RWPE1 (cell line): ENCODE results near the gene FAM234A.
"Not testable (repeated sequence)": the region's sequence is repeated elsewhere in the genome, so short reads cannot be mapped to it uniquely, and the experiment has no call there.

Experiments
- CTCF ChIA-PET: fragments of 350-600 bp; sonication (Branson Sonifier 250); formaldehyde crosslinking; extraction: SDS; loops from one replicate; lab custom pipeline; 2021; lab: Yijun Ruan, JAX
- POLR2A ChIA-PET: fragments of 400-600 bp; formaldehyde crosslinking; extraction: SDS; loops from one replicate; lab custom pipeline; 2020; ENCODE audit warnings: antibody characterized with exemption; ENCODE audit not compliant: low non-redundant PET; lab: Yijun Ruan, JAX
- DNase-seq: peaks from one replicate; pipeline ENCODE4 v3.0.0; 2012; ENCODE audit warnings: low spot score
- H3K27ac ChIP-seq: fragments of 450-650 bp; 2 replicates; pipeline ENCODE4 v1.5.1; 2017
- CTCF ChIP-seq: fragments of 450-650 bp; conservative IDR thresholded peaks from 2 replicates; pipeline ENCODE4 v1.5.1; 2017; ENCODE audit warnings: low read depth, mild to moderate bottlenecking

FAM234A gene

GRCh38 chr16:254461-254860, 19.8 kb downstream of the FAM234A start:
- no peak for TF ChIP-seq CTCF
- CTCF ChIA-PET = no interaction called here
- no peak for DNase-seq
- POLR2A ChIA-PET = no interaction called here
- H3K27ac ChIP-seq = no peak overlapping the region

- no peak overlapping the region for H3K27ac ChIP-seq
- no peak for TF ChIP-seq CTCF
- POLR2A ChIA-PET = no interaction called here
- no peak for DNase-seq
- CTCF ChIA-PET = no interaction called here
Measured at GRCh38 chr16:255183-255582, 20.6 kb downstream of the FAM234A start.

DNA sequence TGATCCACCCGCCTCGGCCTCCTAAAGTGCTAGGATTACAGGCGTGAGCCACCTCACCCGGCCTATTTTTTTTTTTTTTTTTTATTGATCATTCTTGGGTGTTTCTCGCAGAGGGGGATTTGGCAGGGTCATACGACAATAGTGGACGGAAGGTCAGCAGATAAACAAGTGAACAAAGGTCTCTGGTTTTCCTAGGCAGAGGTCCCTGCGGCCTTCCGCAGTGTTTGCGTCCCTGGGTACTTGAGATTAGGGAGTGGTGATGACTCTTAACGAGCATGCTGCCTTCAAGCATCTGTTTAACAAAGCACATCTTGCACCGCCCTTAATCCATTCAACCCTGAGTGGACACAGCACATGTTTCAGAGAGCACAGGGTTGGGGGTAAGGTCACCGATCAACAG, 23.5 kb downstream of the FAM234A start:
- POLR2A ChIA-PET, CTCF ChIA-PET, DNase-seq, H3K27ac ChIP-seq: not testable (repeated sequence)

DNA sequence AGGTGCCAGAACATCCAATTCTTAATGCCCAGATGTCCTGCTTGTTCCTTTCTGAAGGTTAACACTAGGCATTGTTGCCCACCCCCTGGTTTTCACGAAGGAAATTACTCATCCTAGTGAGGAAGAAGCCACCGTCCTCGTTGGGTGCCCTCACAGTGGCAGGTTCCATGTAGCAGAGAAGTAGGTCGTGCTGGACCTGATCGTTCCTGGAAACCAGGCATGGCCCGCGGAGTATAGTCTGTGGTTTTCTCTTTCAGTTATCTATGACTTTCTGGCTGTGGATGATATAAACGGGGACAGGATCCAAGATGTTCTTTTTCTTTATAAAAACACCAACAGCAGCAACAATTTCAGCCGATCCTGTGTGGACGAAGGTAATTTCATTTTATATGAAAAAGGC, 24.6 kb downstream of the FAM234A start:
- CTCF ChIA-PET = no interaction called here
- TF ChIP-seq CTCF = no peak
- H3K27ac ChIP-seq = no peak overlapping the region
- DNase-seq = no peak
- POLR2A ChIA-PET = no interaction called here

DNA sequence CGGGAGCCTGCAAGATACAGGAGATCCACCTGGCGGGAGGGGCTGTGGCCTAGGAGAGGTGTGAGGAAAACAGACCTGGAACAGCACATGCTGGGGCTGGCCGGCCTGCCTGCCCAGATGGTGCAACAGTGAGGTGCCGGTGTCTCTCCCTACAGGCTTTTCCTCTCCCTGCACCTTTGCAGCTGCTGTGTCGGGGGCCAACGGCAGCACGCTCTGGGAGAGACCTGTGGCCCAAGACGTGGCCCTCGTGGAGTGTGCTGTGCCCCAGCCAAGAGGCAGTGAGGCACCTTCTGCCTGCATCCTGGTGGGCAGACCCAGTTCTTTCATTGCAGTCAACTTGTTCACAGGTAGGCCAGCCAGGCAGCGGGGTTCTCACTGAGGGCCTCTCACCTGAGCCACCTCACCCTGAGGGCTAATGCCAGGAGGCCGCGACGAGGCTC, 25.2 kb downstream of the FAM234A start:
- no peak for DNase-seq
- no peak for TF ChIP-seq CTCF
- H3K27ac ChIP-seq = no peak overlapping the region
- POLR2A ChIA-PET = no interaction called here
- CTCF ChIA-PET = interaction anchor here (0.6 kb wide), 1 partner anchor 14 kb away, joined by 3 read pairs; no protein-coding TSS in a partner anchor

DNA sequence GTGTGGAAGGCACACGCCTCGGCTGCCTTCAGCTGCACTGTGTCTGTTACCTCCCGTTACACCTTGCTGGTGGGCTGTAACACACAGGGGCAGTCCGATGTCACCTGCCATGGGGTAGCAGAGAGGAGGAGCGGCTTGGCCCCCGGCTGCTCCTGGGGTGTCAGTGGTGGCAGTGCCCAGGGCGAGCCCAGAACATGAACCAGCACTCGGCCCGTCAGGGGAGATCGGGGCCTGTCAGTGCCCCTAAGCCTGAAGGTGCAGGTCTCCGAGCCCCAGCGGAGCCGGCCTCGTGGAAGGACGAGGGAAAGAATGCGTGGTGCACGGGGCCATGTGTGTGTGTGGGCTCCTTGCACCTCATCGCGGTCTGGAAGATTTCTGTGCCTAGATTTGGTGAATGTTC, 25.7 kb downstream of the FAM234A start:
- no peak for DNase-seq
- TF ChIP-seq CTCF = no peak
- CTCF ChIA-PET = interaction anchor here (0.6 kb wide), 1 partner anchor 15 kb away, joined by 3 read pairs; no protein-coding TSS in a partner anchor
- POLR2A ChIA-PET = no interaction called here
- no peak overlapping the region for H3K27ac ChIP-seq

- DNase-seq = no peak
- ChIA-PET POLR2A (no interaction called here), CTCF (no interaction called here)
Measured at GRCh38 chr16:261031-261691, 26.5 kb downstream of the FAM234A start.

More at GRCh38 chr16:261031-261691, 26.5 kb downstream of the FAM234A start:
- TF ChIP-seq CTCF = no peak
- no peak overlapping the region for H3K27ac ChIP-seq
